IPS DF 4.7 (cell line): Measurements from ENCODE around the gene LRP5.

Source experiments
- DNase-seq: peaks from one replicate; pipeline ENCODE4 v3.0.0-alpha.2; 2013; ENCODE audit warnings: low spot score; ENCODE audit errors: extremely low read depth

LRP5 gene

GRCh38 chr11:68308068-68308467, 4.3 kb upstream of the LRP5 start:
- DNase-seq, result no peak

DNA sequence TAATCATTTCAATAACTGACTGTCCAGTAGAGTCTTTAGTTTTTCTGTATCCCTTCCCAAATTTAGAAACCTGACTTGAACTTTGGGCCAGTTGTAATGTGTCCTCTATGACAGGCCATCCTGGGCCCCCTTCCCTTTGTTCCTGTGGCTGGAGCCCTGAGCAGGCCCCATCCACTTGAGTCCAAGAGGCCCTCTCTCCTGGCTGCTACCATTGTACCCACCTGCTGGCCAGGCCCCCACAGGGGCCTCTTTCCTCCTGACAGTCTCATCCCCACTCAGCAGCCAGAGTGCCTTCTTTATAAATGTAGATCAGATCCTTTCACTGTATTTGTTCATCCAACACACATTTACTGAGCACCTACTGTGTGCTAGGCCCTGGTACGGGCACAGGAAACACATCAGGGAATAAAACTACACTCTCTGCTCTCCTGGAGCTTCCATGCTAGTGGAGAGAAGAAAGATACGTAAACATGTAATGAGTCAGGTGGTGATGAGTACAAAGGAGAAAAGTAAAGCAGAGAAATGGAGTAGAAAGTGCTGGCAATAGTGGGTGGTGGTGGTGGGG, 2.7 kb upstream of the LRP5 start:
- DNase-seq, result no peak

GRCh38 chr11:68311160-68312116, 953 bp upstream of the LRP5 start:
- DNase-seq, result no peak

GRCh38 chr11:68312780-68313573, 586 bp downstream of the LRP5 start:
- no peak for DNase-seq

- DNase-seq, result no peak
These were observed 1.3 kb downstream of the LRP5 start for GRCh38 chr11:68313574-68314202.

GRCh38 chr11:68314203-68315170, 2.1 kb downstream of the LRP5 start:
- DNase-seq, result no peak

DNA sequence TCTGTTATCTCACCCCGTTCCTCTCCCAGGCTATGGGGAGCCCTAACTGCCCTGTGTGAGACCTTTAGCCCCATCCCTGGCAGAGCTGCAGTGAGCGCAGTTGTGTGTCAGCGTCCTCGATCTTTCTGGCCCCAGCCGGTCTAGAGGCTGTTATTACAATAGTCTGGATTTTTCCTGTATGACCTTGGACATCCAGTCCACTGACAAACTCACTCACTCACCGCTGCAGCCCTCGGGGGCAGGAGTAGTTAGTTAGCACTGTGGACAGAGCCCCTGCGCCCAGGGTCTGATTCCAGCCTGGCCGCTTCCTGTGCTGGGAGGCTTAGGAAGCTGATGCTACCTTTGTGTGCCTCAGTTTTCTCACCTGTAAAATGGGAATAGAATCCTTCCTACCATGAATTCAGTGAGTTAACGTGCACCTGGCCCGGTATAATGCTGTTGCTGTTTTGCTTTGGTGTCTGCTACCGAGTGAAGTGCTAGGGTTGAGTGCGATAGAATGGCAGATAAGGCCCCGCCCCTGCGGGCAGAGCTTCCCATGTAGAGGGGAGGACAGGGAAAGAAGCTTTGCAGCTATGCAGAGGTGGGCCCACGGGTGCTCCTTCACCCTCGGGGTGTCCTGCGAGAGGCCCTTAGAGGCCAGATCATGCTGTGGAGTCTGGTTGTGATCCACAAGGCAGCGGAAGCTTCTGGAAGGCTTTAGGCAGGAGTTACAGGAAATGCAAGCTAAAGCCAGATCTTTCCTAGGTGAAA, 3.0 kb downstream of the LRP5 start:
- DNase-seq, result no peak

DNA sequence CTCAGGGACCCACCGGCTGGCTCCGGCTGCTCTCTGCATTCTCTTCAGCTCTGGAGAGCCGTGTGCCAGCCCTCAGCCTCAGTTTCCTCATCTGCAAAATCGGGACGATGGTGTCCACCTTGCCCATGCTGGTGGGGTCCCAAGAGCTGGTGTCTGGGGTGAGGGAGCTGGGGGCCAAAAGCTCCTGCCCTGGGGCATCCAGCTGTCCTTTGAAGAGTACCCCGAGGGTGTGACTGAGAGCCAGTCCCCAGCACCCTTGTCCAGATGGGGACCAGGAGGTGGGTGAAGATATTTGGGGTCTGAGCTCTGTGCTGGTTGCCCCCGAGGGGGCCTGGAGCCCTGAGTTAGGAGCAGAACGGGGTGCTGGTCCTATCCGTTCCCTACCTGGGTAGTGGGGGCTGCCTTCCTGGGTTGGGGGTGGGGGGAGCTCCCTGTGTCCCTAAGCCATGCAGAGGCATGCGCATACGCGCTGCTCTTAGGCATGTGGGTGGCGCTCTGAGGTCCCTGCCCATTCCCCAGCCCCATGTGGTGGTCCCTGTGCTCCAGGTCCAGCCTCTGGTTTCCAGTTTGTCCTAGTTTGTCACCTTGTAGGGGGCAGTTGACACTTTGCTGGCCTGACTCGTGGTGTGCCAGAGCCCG, 4.9 kb downstream of the LRP5 start:
- DNase-seq, result no peak

DNA sequence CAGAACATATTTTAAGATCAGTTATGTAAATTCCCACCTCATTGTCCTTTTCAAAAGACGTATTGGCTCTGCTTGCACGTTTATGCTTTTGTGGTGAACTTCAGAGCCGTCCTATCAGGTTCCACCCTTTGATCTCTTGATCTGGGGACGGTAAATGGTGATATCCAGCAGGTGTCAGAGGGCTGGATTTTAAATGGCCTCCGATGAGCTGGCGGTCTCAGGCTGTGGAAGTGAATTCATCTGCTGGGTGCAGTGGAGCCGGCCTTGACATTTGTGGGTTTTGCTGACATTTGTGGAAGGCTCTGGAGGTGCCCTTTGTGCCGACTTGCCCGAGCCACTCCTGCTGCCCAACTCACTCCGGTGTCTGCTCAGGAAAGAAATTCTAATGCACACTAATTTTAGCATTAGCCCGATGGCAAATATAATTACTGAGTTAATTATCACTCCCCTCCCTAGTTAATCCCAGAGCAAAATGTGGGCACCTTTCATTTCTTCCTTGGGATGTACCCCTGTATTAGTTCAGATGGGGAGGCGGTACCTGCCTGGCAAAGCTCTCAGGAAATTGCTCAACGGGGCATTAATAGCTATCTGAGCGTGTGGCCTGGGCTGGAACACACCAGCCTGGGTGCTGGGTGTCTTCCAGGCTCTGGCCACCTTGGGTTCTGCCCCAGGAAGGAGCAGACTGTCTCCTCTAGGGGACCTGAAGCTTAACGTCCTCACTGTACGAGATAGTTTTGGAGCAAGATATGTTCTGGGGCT, 9.1 kb downstream of the LRP5 start:
- DNase-seq, result no peak

- DNase-seq, result no peak
These were observed 9.7 kb downstream of the LRP5 start for GRCh38 chr11:68322052-68322430.

- no peak for DNase-seq
These were observed 11.8 kb downstream of the LRP5 start for GRCh38 chr11:68324241-68324640.

- no peak for DNase-seq
These were observed 12.3 kb downstream of the LRP5 start for GRCh38 chr11:68324695-68325094.

DNA sequence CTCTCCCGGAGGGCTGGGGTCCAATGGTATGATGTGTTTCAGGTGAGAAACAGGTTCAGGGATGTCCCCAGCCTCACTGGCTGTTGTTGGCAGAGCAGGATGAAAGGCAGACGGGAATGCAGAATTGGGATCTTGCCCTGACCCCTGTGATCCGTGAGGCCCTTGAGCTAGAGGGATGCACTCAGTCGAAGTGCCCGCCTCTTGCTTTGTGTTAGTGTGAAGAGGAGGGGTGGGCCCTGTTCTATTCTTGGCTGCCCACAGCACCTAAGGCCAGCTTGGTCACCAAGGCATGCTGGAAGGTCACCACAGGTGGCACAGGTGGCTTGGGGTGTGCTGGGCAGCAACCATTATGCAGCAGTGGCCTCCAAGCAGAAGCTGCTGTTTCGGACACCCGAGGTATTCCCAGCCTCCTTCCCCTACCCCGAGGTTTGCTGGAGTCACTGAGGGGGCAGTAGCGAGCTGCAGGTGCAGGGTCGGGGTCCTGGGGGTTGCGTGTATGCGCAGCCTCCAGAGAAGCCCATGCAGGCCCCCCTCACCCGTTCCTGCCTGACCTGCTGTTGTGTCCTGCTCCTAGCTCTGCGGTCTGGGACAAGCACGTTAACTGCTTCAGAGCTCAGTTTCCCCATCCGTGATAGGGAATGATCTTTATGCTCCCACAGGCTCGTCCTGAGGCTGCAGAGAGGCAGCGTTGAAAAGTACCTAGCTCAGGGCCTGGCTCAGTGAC, 13.0 kb downstream of the LRP5 start:
- DNase-seq, result no peak

DNA sequence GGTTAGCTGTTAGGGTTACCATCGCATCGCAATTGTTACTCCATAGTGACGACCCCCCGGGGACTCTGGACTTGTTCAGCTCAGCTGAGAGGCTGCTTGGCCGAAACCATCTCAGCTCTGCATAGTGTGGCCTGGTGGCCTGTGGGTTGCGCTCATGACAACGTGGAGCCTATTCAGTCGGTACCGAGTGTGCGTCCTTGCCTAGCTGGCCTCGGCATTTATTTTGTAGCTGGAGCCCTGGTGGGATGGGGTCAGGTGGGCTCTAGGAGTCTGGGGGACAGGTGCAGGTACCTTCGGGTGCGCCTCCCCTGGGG, 13.5 kb downstream of the LRP5 start:
- DNase-seq, result no peak

GRCh38 chr11:68326334-68327215, 14.2 kb downstream of the LRP5 start:
- no peak for DNase-seq

- no peak for DNase-seq
These were observed 15.4 kb downstream of the LRP5 start for GRCh38 chr11:68327586-68328370.
